ENCODE data around the gene A2ML1.
"Not testable (repeated sequence)": the region's sequence is repeated elsewhere in the genome, so short reads cannot be mapped to it uniquely, and the experiment has no call there.

Gene A2ML1

DNA sequence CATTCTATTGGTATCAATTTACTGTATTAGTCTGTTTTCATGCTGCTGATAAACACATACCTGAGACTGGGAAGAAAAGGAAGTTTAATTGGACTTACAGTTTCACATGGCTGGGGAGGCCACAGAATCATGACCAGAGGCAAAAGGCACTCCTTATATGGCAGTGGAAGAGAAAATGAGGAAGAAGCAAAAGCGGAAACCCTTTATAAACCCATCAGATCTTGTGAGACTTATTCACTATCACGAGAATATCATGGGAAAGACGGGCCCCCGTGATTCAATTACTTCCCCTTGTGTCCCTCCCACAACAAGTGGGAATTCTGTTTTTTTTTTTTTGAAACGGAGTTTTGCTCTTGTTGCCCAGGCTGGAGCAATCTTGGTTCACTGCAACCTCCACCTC lies 80.3 kb downstream of the A2ML1 start:
- H4K91ac ChIP-seq (ENCODE audit: low read length); H3K14ac ChIP-seq (ENCODE audit: low read length in 2 of 2); H3K18ac ChIP-seq (ENCODE audit: low read depth in 1 of 2, low read length in 2 of 2); H3K27me3 ChIP-seq (ENCODE audit: control insufficient read depth in 1 of 2, insufficient read depth in 1 of 2, low read length in 2 of 2); H2BK5ac ChIP-seq (ENCODE audit: low read depth, low read length, poor library complexity, severe bottlenecking); H2AK5ac ChIP-seq (ENCODE audit: low read length, severe bottlenecking); H3K9me3 ChIP-seq (ENCODE audit: control insufficient read depth, low read length); H3K9ac ChIP-seq (ENCODE audit: low read length); H3K4me2 ChIP-seq (ENCODE audit: low read length, poor library complexity, severe bottlenecking); H3K23ac ChIP-seq (ENCODE audit: low read length in 2 of 2); H2BK15ac ChIP-seq (ENCODE audit: low read depth, poor library complexity, severe bottlenecking); H3K4ac ChIP-seq (ENCODE audit: low read depth in 1 of 2, low read length in 2 of 2); H2BK120ac ChIP-seq (ENCODE audit: low read depth, low read length); H3K27ac ChIP-seq (ENCODE audit: low read length, poor library complexity, severe bottlenecking); H3K4me1 ChIP-seq (ENCODE audit: control insufficient read depth, insufficient read depth, low read depth, low read length); H2AFZ ChIP-seq (ENCODE audit: low read depth, low read length); H3K36me3 ChIP-seq (ENCODE audit: control insufficient read depth in 1 of 2, insufficient read depth in 2 of 2, low read depth in 1 of 2, low read length in 2 of 2); H2BK12ac ChIP-seq (ENCODE audit: low read length in 2 of 2); H4K8ac ChIP-seq (ENCODE audit: low read length); DNase-seq; H3K79me1 ChIP-seq (replicated peaks; ENCODE audit: low read length, poor library complexity, severe bottlenecking); H3K4me3 ChIP-seq (ENCODE audit: insufficient read depth in 1 of 2, low read depth in 1 of 2, low read length in 2 of 2): not testable (repeated sequence)
- 91% methylated on average over 5 of the region's 5 CpGs for WGBS

DNA sequence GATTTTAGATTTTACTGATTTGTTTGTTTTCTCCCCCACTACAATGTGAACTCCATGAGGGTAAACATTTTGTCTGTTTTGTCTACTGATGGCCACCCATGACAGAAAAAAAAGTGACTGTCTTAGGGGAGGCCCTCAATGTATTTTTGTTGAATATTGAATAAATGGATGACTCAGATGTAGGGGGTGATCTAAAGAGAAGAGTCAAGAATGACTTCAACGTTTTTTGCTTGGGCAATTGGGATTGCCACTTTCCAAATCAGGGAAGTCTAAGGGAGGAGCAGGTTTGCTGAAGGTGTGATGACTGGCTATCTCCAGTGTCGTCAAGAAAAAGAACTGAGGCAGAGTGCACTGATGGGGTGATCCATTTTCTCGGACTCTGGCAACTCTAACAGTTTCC lies 81.2 kb downstream of the A2ML1 start:
- WGBS: 89% methylated on average over 3 of the region's 3 CpGs
- Histone ChIP-seq H2AFZ (ENCODE audit: low read depth, low read length) (no peak overlapping the region), H2AK5ac (ENCODE audit: low read length, severe bottlenecking) (no peak overlapping the region), H4K8ac (ENCODE audit: low read length) (no peak overlapping the region), H3K18ac (ENCODE audit: low read depth in 1 of 2, low read length in 2 of 2) (no peak overlapping the region), H3K9ac (ENCODE audit: low read length) (no peak overlapping the region), H3K27me3 (ENCODE audit: control insufficient read depth in 1 of 2, insufficient read depth in 1 of 2, low read length in 2 of 2) (no peaks in the 10 kb centered on the region), H3K4ac (ENCODE audit: low read depth in 1 of 2, low read length in 2 of 2) (no peak overlapping the region), H3K79me1 (replicated peaks; ENCODE audit: low read length, poor library complexity, severe bottlenecking) (no peaks in the 10 kb centered on the region), H3K4me3 (ENCODE audit: insufficient read depth in 1 of 2, low read depth in 1 of 2, low read length in 2 of 2) (no peak overlapping the region), H4K91ac (ENCODE audit: low read length) (no peak overlapping the region), H3K4me1 (ENCODE audit: control insufficient read depth, insufficient read depth, low read depth, low read length) (peaks cover 1% of the 10 kb centered on the region), H2BK120ac (ENCODE audit: low read depth, low read length) (no peak overlapping the region), H2BK5ac (ENCODE audit: low read depth, low read length, poor library complexity, severe bottlenecking) (no peak overlapping the region), H2BK12ac (ENCODE audit: low read length in 2 of 2) (no peak overlapping the region), H3K27ac (ENCODE audit: low read length, poor library complexity, severe bottlenecking) (no peak overlapping the region), H3K14ac (ENCODE audit: low read length in 2 of 2) (no peak overlapping the region), H3K9me3 (ENCODE audit: control insufficient read depth, low read length) (no peaks in the 10 kb centered on the region), H3K4me2 (ENCODE audit: low read length, poor library complexity, severe bottlenecking) (no peak overlapping the region), H3K36me3 (ENCODE audit: control insufficient read depth in 1 of 2, insufficient read depth in 2 of 2, low read depth in 1 of 2, low read length in 2 of 2) (no peaks in the 10 kb centered on the region), H3K23ac (ENCODE audit: low read length in 2 of 2) (no peak overlapping the region), H2BK15ac (ENCODE audit: low read depth, poor library complexity, severe bottlenecking) (no peak overlapping the region)
- no peak for DNase-seq

DNA sequence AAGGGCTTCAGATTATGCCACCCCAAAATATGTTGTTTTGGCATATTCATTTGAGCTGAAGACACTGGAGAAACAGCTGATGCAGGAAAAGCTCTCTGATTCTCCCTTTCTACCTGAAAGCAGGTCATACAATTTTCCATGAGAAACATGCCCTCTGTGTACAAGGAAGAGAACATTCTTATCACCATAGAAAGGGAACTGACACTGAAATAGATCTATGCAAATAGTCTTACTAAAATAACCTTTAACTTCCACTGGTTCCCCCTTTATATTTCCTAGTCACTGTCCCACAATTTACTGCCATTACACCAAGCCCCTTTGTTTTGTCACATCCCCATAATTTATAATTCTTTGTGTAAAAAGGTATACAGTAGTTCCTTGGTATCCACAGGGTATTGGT lies 82.2 kb downstream of the A2ML1 start:
- no peaks in the 10 kb centered on the region for H3K36me3 ChIP-seq (ENCODE audit: control insufficient read depth in 1 of 2, insufficient read depth in 2 of 2, low read depth in 1 of 2, low read length in 2 of 2)
- H3K4me2 ChIP-seq (ENCODE audit: low read length, poor library complexity, severe bottlenecking): no peak overlapping the region
- peaks cover 1% of the 10 kb centered on the region for H3K4me1 ChIP-seq (ENCODE audit: control insufficient read depth, insufficient read depth, low read depth, low read length)
- no peak overlapping the region for H2AK5ac ChIP-seq (ENCODE audit: low read length, severe bottlenecking)
- no peak overlapping the region for H3K14ac ChIP-seq (ENCODE audit: low read length in 2 of 2)
- H2BK120ac ChIP-seq (ENCODE audit: low read depth, low read length): no peak overlapping the region
- no peak overlapping the region for H3K9ac ChIP-seq (ENCODE audit: low read length)
- H2BK12ac ChIP-seq (ENCODE audit: low read length in 2 of 2): no peak overlapping the region
- no peak overlapping the region for H3K27ac ChIP-seq (ENCODE audit: low read length, poor library complexity, severe bottlenecking)
- no peak overlapping the region for H3K4ac ChIP-seq (ENCODE audit: low read depth in 1 of 2, low read length in 2 of 2)
- H2BK5ac ChIP-seq (ENCODE audit: low read depth, low read length, poor library complexity, severe bottlenecking): no peak overlapping the region
- H4K91ac ChIP-seq (ENCODE audit: low read length): no peak overlapping the region
- no peak overlapping the region for H2AFZ ChIP-seq (ENCODE audit: low read depth, low read length)
- no peak overlapping the region for H3K18ac ChIP-seq (ENCODE audit: low read depth in 1 of 2, low read length in 2 of 2)
- H3K79me1 ChIP-seq (replicated peaks; ENCODE audit: low read length, poor library complexity, severe bottlenecking): no peaks in the 10 kb centered on the region
- no peaks in the 10 kb centered on the region for H3K27me3 ChIP-seq (ENCODE audit: control insufficient read depth in 1 of 2, insufficient read depth in 1 of 2, low read length in 2 of 2)
- H3K4me3 ChIP-seq (ENCODE audit: insufficient read depth in 1 of 2, low read depth in 1 of 2, low read length in 2 of 2): no peak overlapping the region
- H2BK15ac ChIP-seq (ENCODE audit: low read depth, poor library complexity, severe bottlenecking): no peak overlapping the region
- no peak overlapping the region for H4K8ac ChIP-seq (ENCODE audit: low read length)
- H3K9me3 ChIP-seq (ENCODE audit: control insufficient read depth, low read length): no peaks in the 10 kb centered on the region
- no peak overlapping the region for H3K23ac ChIP-seq (ENCODE audit: low read length in 2 of 2)
- no peak for DNase-seq

DNA sequence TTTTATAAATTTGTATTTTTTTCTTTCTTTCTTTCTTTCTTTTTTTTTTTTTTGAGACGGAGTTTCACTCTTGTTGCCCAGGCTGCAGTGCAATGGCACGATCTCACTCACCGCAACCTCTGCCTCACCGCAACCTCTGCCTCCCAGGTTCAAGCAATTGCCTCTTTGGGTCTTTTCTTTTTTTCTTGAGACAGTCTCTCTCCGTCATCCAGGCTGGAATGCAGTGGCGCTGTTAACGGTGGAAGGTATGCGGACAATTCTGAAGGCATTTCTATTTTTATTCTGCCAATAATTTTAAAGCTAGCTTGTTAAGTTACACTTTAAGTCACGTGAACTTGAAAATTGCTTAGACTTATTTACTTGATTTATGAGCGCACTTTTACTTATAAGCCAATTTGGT lies 83.1 kb downstream of the A2ML1 start:
- H2BK120ac ChIP-seq (ENCODE audit: low read depth, low read length): no peak overlapping the region
- no peak overlapping the region for H2AFZ ChIP-seq (ENCODE audit: low read depth, low read length)
- no peak for DNase-seq
- no peak overlapping the region for H3K4ac ChIP-seq (ENCODE audit: low read depth in 1 of 2, low read length in 2 of 2)
- H3K18ac ChIP-seq (ENCODE audit: low read depth in 1 of 2, low read length in 2 of 2): no peak overlapping the region
- no peak overlapping the region for H2BK5ac ChIP-seq (ENCODE audit: low read depth, low read length, poor library complexity, severe bottlenecking)
- no peak overlapping the region for H4K8ac ChIP-seq (ENCODE audit: low read length)
- no peaks in the 10 kb centered on the region for H3K36me3 ChIP-seq (ENCODE audit: control insufficient read depth in 1 of 2, insufficient read depth in 2 of 2, low read depth in 1 of 2, low read length in 2 of 2)
- WGBS: 79% methylated on average over 6 of the region's 10 CpGs
- H2AK5ac ChIP-seq (ENCODE audit: low read length, severe bottlenecking): no peak overlapping the region
- H3K4me2 ChIP-seq (ENCODE audit: low read length, poor library complexity, severe bottlenecking): no peak overlapping the region
- H3K27ac ChIP-seq (ENCODE audit: low read length, poor library complexity, severe bottlenecking): no peak overlapping the region
- peaks cover 1% of the 10 kb centered on the region for H3K4me1 ChIP-seq (ENCODE audit: control insufficient read depth, insufficient read depth, low read depth, low read length)
- H3K14ac ChIP-seq (ENCODE audit: low read length in 2 of 2): no peak overlapping the region
- H3K9ac ChIP-seq (ENCODE audit: low read length): no peak overlapping the region
- no peak overlapping the region for H2BK15ac ChIP-seq (ENCODE audit: low read depth, poor library complexity, severe bottlenecking)
- no peak overlapping the region for H3K23ac ChIP-seq (ENCODE audit: low read length in 2 of 2)
- H2BK12ac ChIP-seq (ENCODE audit: low read length in 2 of 2): no peak overlapping the region
- no peak overlapping the region for H4K91ac ChIP-seq (ENCODE audit: low read length)
- H3K4me3 ChIP-seq (ENCODE audit: insufficient read depth in 1 of 2, low read depth in 1 of 2, low read length in 2 of 2): no peak overlapping the region
- H3K9me3 ChIP-seq (ENCODE audit: control insufficient read depth, low read length): no peaks in the 10 kb centered on the region
- no peaks in the 10 kb centered on the region for H3K79me1 ChIP-seq (replicated peaks; ENCODE audit: low read length, poor library complexity, severe bottlenecking)
- no peaks in the 10 kb centered on the region for H3K27me3 ChIP-seq (ENCODE audit: control insufficient read depth in 1 of 2, insufficient read depth in 1 of 2, low read length in 2 of 2)
